GM12801 (cell line): ENCODE data around the gene SKOR2.

ENCODE experiments used
- TF ChIP-seq, protein P1 (sequence below): IDR thresholded peaks from one replicate; pipeline ENCODE4 v1.5.1; 2011; ENCODE audit warnings: control low read depth; ENCODE audit not compliant: insufficient read length; ENCODE audit errors: extremely low read depth

The SKOR2 gene

DNA sequence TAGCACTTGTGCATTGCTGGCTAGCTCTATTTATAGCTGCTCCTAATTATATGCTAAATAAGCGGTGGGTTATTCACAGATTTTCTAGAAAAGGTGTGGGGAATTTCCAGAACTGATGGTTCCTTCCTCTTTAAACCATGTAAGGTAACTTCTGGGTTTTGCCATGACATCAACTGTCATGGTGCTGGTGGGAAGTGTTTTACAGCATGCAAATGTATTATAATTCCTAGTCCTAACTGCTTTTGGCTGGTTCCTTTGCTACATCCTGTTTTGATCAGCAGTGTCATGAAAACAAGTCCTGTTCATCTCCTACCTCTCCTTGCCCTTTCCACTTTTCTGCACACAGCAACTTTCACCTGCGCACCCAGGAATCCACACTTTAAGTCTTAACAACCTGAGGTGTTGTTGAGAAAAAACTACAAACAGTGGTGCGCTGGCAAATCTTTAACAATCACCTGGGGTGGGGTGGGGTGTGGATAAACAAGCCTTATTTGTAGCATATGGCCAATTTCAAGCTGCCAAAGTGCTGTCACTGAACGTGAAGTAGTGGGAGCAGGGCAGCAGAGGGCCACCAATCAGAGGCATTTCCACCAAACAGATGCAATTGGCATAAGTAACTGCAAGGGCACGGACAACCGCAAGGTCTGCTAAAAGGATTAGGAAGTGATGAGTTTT, 33.4 kb upstream of the SKOR2 start:
- TF ChIP-seq, protein P1, sequence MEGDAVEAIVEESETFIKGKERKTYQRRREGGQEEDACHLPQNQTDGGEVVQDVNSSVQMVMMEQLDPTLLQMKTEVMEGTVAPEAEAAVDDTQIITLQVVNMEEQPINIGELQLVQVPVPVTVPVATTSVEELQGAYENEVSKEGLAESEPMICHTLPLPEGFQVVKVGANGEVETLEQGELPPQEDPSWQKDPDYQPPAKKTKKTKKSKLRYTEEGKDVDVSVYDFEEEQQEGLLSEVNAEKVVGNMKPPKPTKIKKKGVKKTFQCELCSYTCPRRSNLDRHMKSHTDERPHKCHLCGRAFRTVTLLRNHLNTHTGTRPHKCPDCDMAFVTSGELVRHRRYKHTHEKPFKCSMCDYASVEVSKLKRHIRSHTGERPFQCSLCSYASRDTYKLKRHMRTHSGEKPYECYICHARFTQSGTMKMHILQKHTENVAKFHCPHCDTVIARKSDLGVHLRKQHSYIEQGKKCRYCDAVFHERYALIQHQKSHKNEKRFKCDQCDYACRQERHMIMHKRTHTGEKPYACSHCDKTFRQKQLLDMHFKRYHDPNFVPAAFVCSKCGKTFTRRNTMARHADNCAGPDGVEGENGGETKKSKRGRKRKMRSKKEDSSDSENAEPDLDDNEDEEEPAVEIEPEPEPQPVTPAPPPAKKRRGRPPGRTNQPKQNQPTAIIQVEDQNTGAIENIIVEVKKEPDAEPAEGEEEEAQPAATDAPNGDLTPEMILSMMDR = no peak

DNA sequence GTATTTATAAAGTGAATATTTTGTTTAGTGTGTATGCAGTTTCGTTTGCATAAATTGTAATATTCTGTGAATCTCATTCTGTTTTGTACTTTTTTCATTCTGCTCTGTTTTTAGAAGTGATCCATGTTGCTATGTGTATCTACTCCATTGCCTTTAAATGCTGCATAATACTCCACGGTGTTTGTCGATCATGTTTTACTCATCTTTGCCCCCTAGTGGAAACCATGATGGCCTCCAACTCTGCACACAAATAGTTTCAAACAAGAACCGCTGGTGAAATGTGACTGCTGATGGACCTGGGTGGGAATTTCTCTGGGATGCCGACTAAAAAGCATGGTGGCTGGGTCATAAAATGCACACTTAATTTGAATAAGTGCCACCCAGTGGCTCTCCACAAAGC, 32.0 kb upstream of the SKOR2 start:
- TF ChIP-seq, protein P1 = no peak

DNA sequence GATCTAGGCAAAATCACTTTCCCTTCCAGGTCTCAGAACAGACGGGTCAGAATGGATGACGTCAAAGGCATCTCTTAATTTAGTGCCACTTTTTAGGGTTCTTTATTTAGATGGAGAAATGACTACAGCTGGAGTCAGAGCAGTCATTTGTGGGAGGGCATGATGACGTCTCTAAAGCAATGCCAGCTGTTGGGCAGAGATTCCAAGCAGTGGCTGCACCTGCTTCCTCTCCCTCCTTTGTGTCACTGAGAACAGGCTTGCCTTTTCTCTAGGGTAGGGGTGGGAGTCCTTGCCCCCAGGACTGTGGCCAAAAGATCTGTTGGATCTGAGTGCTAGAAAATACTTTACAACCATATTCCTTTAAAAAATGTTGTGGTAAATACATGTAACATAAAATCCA, 28.7 kb upstream of the SKOR2 start:
- TF ChIP-seq, protein P1 = no peak

DNA sequence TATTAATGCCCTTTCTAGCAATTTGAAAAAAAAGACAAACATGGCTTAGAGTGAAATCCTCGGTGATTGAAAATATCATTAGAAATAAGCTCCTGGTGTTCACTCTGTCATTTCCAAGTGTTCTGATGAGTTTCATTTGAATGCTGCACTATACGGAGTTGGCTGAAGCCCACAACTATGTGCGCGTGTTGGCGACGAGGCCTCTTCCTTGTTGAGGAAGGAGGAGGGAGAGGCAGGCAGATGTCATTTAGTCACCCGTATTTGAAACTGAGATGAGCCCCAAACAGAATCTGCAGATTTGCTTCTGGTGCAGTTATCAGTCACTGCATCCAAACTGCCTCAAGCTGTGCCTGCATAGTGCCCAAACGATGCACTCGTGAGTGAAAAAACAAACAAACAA, 23.5 kb upstream of the SKOR2 start:
- TF ChIP-seq, protein P1 = no peak

DNA sequence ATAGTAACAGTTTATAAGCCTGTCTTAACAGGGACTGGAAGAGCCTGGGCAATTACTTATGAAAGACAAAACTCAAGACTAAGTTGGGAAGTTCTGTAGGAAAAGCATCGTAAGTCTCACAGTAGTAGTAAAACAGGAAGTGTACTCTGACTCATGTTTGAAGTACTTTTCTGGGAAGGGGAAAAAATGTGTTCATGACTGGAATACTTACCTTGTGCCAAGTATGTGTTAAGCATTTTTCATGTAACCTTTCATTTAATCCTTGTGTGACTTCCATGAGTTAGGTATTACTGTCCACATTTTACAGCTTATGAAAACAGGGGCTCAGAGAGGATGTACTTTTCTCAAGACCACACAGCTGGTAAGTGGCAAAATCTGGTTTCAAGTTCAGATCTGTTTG, 13.7 kb upstream of the SKOR2 start:
- TF ChIP-seq, protein P1 = no peak

DNA sequence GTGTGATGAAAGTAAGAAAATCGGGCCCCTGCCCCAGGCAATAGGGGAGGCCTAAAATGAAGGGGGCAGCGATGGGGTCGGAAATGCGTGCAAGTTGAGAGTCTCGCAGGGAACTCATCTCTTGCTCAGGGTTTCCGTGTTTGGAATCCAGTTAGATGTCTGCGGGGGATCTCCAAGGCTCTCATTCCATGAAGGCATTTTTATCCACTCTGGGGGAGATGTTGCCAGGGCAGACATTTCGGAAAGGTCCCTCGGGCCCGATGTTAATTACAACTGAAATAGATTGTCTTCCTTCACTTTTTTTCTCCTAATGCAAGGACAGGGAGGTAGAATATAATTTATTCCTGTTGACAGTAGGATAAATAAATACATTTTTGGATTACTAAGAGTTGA, 12.8 kb upstream of the SKOR2 start:
- TF ChIP-seq, protein P1 = no peak

DNA sequence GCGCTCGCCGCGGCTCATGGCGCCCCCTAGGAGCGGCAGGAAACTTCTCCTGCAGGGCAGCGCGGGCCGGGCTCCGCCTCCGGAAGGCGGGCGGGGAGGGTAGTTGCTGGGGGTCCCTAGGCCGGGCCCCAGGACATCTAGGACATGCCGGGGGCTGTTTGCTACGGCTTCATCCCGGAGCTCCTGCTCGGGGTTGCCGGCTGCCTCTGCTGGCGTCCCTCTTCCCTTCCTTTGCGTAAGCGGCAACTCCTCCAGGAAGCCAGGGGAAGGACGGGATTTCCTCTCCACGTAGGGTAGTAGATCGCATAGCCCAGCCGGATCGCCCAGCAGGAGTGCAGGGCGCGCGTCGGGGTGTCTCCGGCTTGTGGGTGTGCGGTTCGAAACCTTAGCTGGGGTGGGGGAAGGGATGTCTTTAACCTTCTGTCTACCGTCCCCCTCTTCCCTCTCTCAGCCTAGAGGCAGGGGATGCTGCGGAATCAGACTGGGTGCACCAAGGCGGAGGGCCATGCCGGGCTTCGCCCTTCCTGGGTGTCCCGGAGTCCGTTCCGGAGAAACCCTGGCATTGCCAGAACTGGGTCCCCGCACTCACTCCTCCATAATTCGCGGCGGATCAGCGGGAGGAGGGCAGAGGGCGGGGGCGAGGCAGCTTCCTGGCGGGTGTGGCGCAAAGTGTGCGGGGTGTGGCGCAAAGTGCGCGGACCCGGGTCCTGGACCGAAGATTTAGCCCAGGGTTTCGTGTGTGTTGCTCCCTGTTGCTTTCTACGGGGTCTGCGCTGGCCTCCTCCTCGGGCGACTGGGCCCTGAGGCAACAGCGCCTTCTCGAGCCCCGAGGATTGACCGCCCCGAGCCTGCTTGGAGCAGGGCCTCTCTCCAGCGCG, 12.2 kb upstream of the SKOR2 start:
- TF ChIP-seq, protein P1 = no peak
